Measurements from ENCODE around the gene FAM229B. TPM values are rescaled to one million over a fixed set of nuclear protein-coding genes. Genes with fewer than 3 reads are reported as not detected.

FAM229B gene
- total RNA-seq, 1 donor from 2014 or later: 22.1 TPM

DNA sequence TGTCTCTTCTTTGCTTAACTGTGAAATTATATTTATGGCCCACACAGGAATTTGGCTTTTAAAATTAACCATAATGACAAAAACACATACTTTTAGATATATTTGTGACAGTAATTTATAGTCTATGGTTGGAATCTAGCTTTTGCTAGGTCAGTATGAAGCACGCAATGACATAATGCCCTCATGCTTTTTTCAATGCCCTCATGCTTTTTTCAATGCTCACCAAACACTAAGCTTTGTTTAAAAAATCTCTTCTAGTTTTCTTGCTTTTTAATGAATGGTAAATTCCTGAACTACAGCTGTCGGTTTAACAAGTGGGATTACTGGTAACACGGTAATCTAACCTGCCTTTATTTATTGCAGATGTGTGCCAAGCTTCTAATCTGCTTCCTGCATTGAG is 20.8 kb upstream of the FAM229B start:
- TF ChIP-seq, protein P1, sequence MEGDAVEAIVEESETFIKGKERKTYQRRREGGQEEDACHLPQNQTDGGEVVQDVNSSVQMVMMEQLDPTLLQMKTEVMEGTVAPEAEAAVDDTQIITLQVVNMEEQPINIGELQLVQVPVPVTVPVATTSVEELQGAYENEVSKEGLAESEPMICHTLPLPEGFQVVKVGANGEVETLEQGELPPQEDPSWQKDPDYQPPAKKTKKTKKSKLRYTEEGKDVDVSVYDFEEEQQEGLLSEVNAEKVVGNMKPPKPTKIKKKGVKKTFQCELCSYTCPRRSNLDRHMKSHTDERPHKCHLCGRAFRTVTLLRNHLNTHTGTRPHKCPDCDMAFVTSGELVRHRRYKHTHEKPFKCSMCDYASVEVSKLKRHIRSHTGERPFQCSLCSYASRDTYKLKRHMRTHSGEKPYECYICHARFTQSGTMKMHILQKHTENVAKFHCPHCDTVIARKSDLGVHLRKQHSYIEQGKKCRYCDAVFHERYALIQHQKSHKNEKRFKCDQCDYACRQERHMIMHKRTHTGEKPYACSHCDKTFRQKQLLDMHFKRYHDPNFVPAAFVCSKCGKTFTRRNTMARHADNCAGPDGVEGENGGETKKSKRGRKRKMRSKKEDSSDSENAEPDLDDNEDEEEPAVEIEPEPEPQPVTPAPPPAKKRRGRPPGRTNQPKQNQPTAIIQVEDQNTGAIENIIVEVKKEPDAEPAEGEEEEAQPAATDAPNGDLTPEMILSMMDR (IDR thresholded peaks at IDR 0.05; ENCODE audit: unreplicated experiment): no peak
- Mint-ChIP-seq H3K4me1 (ENCODE audit: low read depth) (no peaks in the 10 kb centered on the region), H3K36me3 (ENCODE audit: insufficient read depth) (no peaks in the 10 kb centered on the region), H3K27ac (no peak overlapping the region), H3K27me3 (no peaks in the 10 kb centered on the region), H3K4me3 (ENCODE audit: low read depth) (no peak overlapping the region), H3K9me3 (ENCODE audit: low read depth) (no peaks in the 10 kb centered on the region)
- DNase-seq (ENCODE audit: low spot score, unreplicated experiment): no peak

DNA sequence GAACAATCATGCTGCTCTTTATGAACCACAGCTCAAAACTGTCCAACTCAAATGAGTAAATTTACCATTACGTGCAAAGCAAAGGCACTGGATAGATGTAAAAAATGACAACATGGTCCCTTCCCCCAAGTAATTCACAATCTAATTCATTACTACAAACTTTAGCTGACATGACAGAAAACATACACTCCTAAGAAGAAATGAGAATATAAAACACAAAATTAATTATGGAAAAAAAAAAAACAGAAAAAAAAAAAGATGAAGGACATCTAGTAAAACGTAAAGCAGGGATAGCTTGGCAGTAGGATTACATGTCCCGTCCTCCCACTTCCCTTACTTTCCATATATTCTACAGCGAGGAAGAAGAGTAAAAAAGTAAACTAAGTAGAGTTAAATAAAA is 5.8 kb upstream of the FAM229B start:
- Mint-ChIP-seq H3K27me3 (no peaks in the 10 kb centered on the region), H3K4me1 (ENCODE audit: low read depth) (peaks cover 2% of the 10 kb centered on the region)

DNA sequence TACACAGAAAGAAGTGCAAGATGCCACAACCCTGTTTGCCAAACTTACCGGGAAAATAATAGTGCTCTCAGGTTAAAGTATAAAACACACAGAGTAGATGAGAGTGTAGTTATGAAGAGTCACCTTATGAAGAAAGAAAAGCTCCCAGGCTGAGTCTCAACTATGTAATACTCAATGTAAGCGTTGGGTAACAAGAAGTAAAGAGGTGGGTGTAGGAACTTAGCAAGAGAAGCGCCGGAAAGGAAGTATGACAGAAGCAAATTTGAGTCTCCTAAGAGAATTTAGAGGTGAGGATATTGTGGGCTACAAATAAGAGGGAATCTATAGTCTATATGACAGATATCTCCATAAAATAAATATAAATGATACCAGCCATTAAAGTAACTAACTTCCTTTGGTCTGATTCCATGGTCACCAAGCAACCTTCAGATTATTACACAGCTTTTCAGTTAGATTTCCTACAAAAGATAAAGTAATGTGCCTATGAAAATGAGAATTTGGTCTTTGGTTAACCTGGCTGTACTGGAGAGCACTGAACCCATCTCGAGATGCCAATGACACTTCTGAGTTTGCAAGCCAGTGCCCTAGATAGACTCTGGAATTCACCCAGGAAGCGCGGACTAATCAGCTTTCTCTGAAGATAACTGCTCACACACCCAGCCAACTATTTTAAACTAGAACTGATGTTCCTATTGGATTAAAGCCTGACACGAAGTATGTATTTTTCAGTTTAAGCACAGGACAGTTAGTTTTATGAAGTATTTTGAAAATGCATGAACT is 1.9 kb upstream of the FAM229B start:
- Mint-ChIP-seq H3K27ac (no peak overlapping the region), H3K4me3 (ENCODE audit: low read depth) (peak overlapping the region; percentile 57), H3K36me3 (ENCODE audit: insufficient read depth) (no peaks in the 10 kb centered on the region), H3K9me3 (ENCODE audit: low read depth) (no peaks in the 10 kb centered on the region), H3K4me1 (ENCODE audit: low read depth) (peaks cover 2% of the 10 kb centered on the region), H3K27me3 (no peaks in the 10 kb centered on the region)
- TF ChIP-seq, protein P1 (IDR thresholded peaks at IDR 0.05; ENCODE audit: unreplicated experiment): no peak
- DNase-seq (ENCODE audit: low spot score, unreplicated experiment): no peak

More for the DNA sequence above, 5.8 kb upstream of the FAM229B start:
- no peak overlapping the region for H3K4me3 Mint-ChIP-seq (ENCODE audit: low read depth)
- H3K36me3 Mint-ChIP-seq (ENCODE audit: insufficient read depth): no peaks in the 10 kb centered on the region
- no peak for DNase-seq (ENCODE audit: low spot score, unreplicated experiment)
- H3K9me3 Mint-ChIP-seq (ENCODE audit: low read depth): no peaks in the 10 kb centered on the region
- H3K27ac Mint-ChIP-seq: no peak overlapping the region
- TF ChIP-seq, protein P1 (IDR thresholded peaks at IDR 0.05; ENCODE audit: unreplicated experiment): no peak

DNA sequence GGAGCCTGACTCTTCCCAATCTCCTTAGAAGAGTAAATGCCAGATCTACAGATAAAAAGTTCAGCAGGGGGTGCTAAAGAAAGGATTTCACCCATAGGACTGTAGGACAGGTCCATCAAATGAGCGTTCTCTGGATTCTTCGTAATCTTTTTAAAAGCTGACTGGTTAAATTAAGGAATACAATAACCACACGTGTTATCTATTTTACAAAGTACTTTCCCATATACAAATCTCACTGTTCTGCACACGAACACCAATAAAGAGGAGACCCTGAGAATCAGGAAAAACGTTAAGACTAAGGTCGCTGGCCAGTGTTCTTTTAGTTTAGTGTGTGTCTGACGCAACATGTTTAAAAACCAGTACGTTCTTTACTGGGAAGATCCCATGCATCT is 651 bp upstream of the FAM229B start:
- H3K9me3 Mint-ChIP-seq (ENCODE audit: low read depth): no peaks in the 10 kb centered on the region
- no peak overlapping the region for H3K27ac Mint-ChIP-seq
- H3K4me1 Mint-ChIP-seq (ENCODE audit: low read depth): peaks cover 2% of the 10 kb centered on the region
- H3K36me3 Mint-ChIP-seq (ENCODE audit: insufficient read depth): no peaks in the 10 kb centered on the region
- no peaks in the 10 kb centered on the region for H3K27me3 Mint-ChIP-seq
- no peak overlapping the region for H3K4me3 Mint-ChIP-seq (ENCODE audit: low read depth)
- TF ChIP-seq, protein P1 (IDR thresholded peaks at IDR 0.05; ENCODE audit: unreplicated experiment): no peak
- DNase-seq (ENCODE audit: low spot score, unreplicated experiment): no peak

DNA sequence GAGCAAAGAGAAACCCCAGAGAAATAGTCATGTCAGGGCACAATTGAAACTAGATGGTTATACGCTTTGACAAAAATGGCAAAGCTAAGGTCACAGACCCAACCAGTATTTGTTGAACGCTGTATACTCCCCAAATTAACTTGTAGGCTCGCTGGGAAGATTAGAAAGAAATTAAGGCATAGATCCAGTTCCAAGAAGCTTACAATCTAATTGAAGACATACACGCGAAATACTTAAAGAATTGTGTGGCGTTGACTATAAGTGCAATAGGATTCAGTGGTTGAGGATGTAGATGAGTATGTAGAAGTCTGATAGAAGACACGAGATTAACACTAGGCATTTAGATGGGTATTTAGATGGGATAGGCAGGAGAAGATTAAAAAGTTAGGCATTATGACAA is 525 bp downstream of the FAM229B start:
- H3K4me3 Mint-ChIP-seq (ENCODE audit: low read depth): no peak overlapping the region
- no peaks in the 10 kb centered on the region for H3K27me3 Mint-ChIP-seq
- no peak overlapping the region for H3K27ac Mint-ChIP-seq
- H3K4me1 Mint-ChIP-seq (ENCODE audit: low read depth): peaks cover 2% of the 10 kb centered on the region
- H3K9me3 Mint-ChIP-seq (ENCODE audit: low read depth): no peaks in the 10 kb centered on the region
- TF ChIP-seq, protein P1 (IDR thresholded peaks at IDR 0.05; ENCODE audit: unreplicated experiment): no peak
- no peaks in the 10 kb centered on the region for H3K36me3 Mint-ChIP-seq (ENCODE audit: insufficient read depth)
- no peak for DNase-seq (ENCODE audit: low spot score, unreplicated experiment)
